ENCODE data around the gene AMIGO3.

Gene AMIGO3

GRCh38 chr3:49721896-49722781, 2.7 kb upstream of the AMIGO3 start:
- TF ChIP-seq TCF12 (IDR thresholded peaks at IDR 0.05; ENCODE audit: low read depth) (no peak), EP300 (IDR thresholded peaks at IDR 0.05; ENCODE audit: borderline replicate concordance) (no peak), CREB1 (IDR thresholded peaks at IDR 0.05; ENCODE audit: low read depth) (no peak), YY1 (IDR thresholded peaks at IDR 0.05; ENCODE audit: low read depth) (no peak), RAD21 (IDR thresholded peaks at IDR 0.05; ENCODE audit: low read depth) (no peak), TEAD4 (IDR thresholded peaks at IDR 0.05) (no peak), EGR1 (IDR thresholded peaks at IDR 0.05) (no peak), TAF1 (IDR thresholded peaks at IDR 0.05; ENCODE audit: low read depth) (no peak), FOXM1 (IDR thresholded peaks at IDR 0.05; ENCODE audit: borderline replicate concordance, low read depth) (no peak), MAX (IDR thresholded peaks at IDR 0.05) (no peak), USF1 (IDR thresholded peaks at IDR 0.05) (no peak), CEBPB (IDR thresholded peaks at IDR 0.05) (no peak), REST (IDR thresholded peaks at IDR 0.05; ENCODE audit: low read depth) (no peak), ZBTB7A (IDR thresholded peaks at IDR 0.05; ENCODE audit: low read depth) (no peak), NFIC (IDR thresholded peaks at IDR 0.05) (no peak)

- TF ChIP-seq TCF12 (IDR thresholded peaks at IDR 0.05; ENCODE audit: low read depth) = no peak
- no peak for TF ChIP-seq FOXM1 (IDR thresholded peaks at IDR 0.05; ENCODE audit: borderline replicate concordance, low read depth)
- no peak for TF ChIP-seq YY1 (IDR thresholded peaks at IDR 0.05; ENCODE audit: low read depth)
- TF ChIP-seq EGR1 (IDR thresholded peaks at IDR 0.05) = no peak
- no peak for TF ChIP-seq USF1 (IDR thresholded peaks at IDR 0.05)
- no peak for TF ChIP-seq EP300 (IDR thresholded peaks at IDR 0.05; ENCODE audit: borderline replicate concordance)
- no peak for TF ChIP-seq CEBPB (IDR thresholded peaks at IDR 0.05)
- TF ChIP-seq CREB1 (IDR thresholded peaks at IDR 0.05; ENCODE audit: low read depth) = no peak
Measured at GRCh38 chr3:49721596-49721895, 2.1 kb upstream of the AMIGO3 start.

- TF ChIP-seq RAD21 (IDR thresholded peaks at IDR 0.05; ENCODE audit: low read depth) = no peak
- no peak for TF ChIP-seq REST (IDR thresholded peaks at IDR 0.05; ENCODE audit: low read depth)
- no peak for TF ChIP-seq YY1 (IDR thresholded peaks at IDR 0.05; ENCODE audit: low read depth)
- TF ChIP-seq FOXM1 (IDR thresholded peaks at IDR 0.05; ENCODE audit: borderline replicate concordance, low read depth) = no peak
- no peak for TF ChIP-seq EGR1 (IDR thresholded peaks at IDR 0.05)
Measured at GRCh38 chr3:49720855-49721595, 1.5 kb upstream of the AMIGO3 start.

- TF ChIP-seq ZBTB7A (IDR thresholded peaks at IDR 0.05; ENCODE audit: low read depth) (no peak), YY1 (IDR thresholded peaks at IDR 0.05; ENCODE audit: low read depth) (no peak), CREB1 (IDR thresholded peaks at IDR 0.05; ENCODE audit: low read depth) (no peak), CEBPB (IDR thresholded peaks at IDR 0.05) (no peak), TEAD4 (IDR thresholded peaks at IDR 0.05) (no peak; the same call in 1 of the 2 replicates), MAX (IDR thresholded peaks at IDR 0.05) (no peak), RAD21 (IDR thresholded peaks at IDR 0.05; ENCODE audit: low read depth) (no peak)
Measured at GRCh38 chr3:49718858-49719213, 648 bp downstream of the AMIGO3 start.

GRCh38 chr3:49717959-49718857, 1.3 kb downstream of the AMIGO3 start:
- no peak for TF ChIP-seq CREB1 (IDR thresholded peaks at IDR 0.05; ENCODE audit: low read depth)
- no peak for TF ChIP-seq RAD21 (IDR thresholded peaks at IDR 0.05; ENCODE audit: low read depth)
- no peak for TF ChIP-seq TAF1 (IDR thresholded peaks at IDR 0.05; ENCODE audit: low read depth)
- no peak for TF ChIP-seq FOXM1 (IDR thresholded peaks at IDR 0.05; ENCODE audit: borderline replicate concordance, low read depth)
- TF ChIP-seq NFIC (IDR thresholded peaks at IDR 0.05) = no peak
- no peak for TF ChIP-seq EP300 (IDR thresholded peaks at IDR 0.05; ENCODE audit: borderline replicate concordance)
- TF ChIP-seq EGR1 (IDR thresholded peaks at IDR 0.05) = no peak
- no peak for TF ChIP-seq TCF12 (IDR thresholded peaks at IDR 0.05; ENCODE audit: low read depth)
- TF ChIP-seq CEBPB (IDR thresholded peaks at IDR 0.05) = no peak
- TF ChIP-seq MAX (IDR thresholded peaks at IDR 0.05) = no peak
- TF ChIP-seq ZBTB7A (IDR thresholded peaks at IDR 0.05; ENCODE audit: low read depth) = no peak
- no peak for TF ChIP-seq REST (IDR thresholded peaks at IDR 0.05; ENCODE audit: low read depth)
- no peak for TF ChIP-seq USF1 (IDR thresholded peaks at IDR 0.05)

Data from Ishikawa (cell line).